Measurements from ENCODE around the gene CD44.
"Not testable (repeated sequence)": the region's sequence is repeated elsewhere in the genome, so short reads cannot be mapped to it uniquely, and the experiment has no call there.

The CD44 gene

DNA sequence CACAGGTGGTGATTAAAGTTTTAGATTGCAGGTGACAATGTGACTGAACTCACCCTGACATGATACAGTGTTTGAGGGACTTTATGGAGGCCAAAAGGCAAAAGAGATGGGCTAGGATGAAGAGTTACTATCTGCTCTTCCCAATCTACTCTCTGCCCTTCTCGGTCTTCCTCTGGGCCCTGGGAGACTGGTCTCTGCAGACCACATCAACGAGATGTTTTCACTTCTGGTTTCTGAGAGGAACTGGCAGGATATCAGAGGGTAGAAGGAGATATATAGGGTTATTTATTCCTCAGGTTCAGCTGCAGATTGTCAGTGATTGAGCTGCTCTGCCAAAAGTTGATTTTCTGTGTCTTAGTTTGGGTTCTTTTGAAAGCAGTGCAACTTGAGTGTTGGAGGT lies 32.4 kb upstream of the CD44 start:
- Histone ChIP-seq H3K4me2 (ENCODE audit: low read length) (peak overlapping the region; percentile 54), H3K27me3 (ENCODE audit: control insufficient read depth, low read length) (no peaks in the 10 kb centered on the region), H3K79me2 (ENCODE audit: control insufficient read depth, low read length) (no peaks in the 10 kb centered on the region), H3F3A (ENCODE audit: control insufficient read depth, insufficient read depth) (no peaks in the 10 kb centered on the region), H3K4me1 (ENCODE audit: control insufficient read depth, low read length) (peaks cover 33% of the 10 kb centered on the region), H4K20me1 (ENCODE audit: control insufficient read depth, insufficient read depth, low read depth, low read length) (no peaks in the 10 kb centered on the region), H3K27ac (ENCODE audit: low read depth, low read length) (no peak overlapping the region), H3K4me3 (ENCODE audit: low read length) (peak overlapping the region; percentile 17; the same call in 1 of the 2 replicates), H3K36me3 (ENCODE audit: control insufficient read depth, low read length) (no peaks in the 10 kb centered on the region), H3K9me2 (replicated peaks; ENCODE audit: control insufficient read depth, low read length) (no peaks in the 10 kb centered on the region; the same call in 1 of the 2 replicates), H3K9me3 (ENCODE audit: control insufficient read depth, insufficient read depth, low read length) (no peaks in the 10 kb centered on the region)
- TF ChIP-seq EZH2phosphoT487 (IDR thresholded peaks at IDR 0.05; ENCODE audit: borderline replicate concordance, low read length) (no peak), CTCF (IDR thresholded peaks at IDR 0.05; ENCODE audit: low read depth, low read length, poor library complexity, severe bottlenecking) (no peak)

- Histone ChIP-seq H4K20me1 (ENCODE audit: control insufficient read depth, insufficient read depth, low read depth, low read length) (no peaks in the 10 kb centered on the region), H3K4me1 (ENCODE audit: control insufficient read depth, low read length) (peaks cover 33% of the 10 kb centered on the region), H3K36me3 (ENCODE audit: control insufficient read depth, low read length) (no peaks in the 10 kb centered on the region), H3F3A (ENCODE audit: control insufficient read depth, insufficient read depth) (no peaks in the 10 kb centered on the region), H3K9me2 (replicated peaks; ENCODE audit: control insufficient read depth, low read length) (no peaks in the 10 kb centered on the region; the same call in 1 of the 2 replicates), H3K9me3 (ENCODE audit: control insufficient read depth, insufficient read depth, low read length) (no peaks in the 10 kb centered on the region), H3K27ac (ENCODE audit: low read depth, low read length) (no peak overlapping the region), H3K4me3 (ENCODE audit: low read length) (no peak overlapping the region), H3K79me2 (ENCODE audit: control insufficient read depth, low read length) (no peaks in the 10 kb centered on the region), H3K27me3 (ENCODE audit: control insufficient read depth, low read length) (no peaks in the 10 kb centered on the region), H3K4me2 (ENCODE audit: low read length) (no peak overlapping the region)
- TF ChIP-seq EZH2phosphoT487 (IDR thresholded peaks at IDR 0.05; ENCODE audit: borderline replicate concordance, low read length) (no peak), CTCF (IDR thresholded peaks at IDR 0.05; ENCODE audit: low read depth, low read length, poor library complexity, severe bottlenecking) (no peak)
These were observed 31.1 kb upstream of the CD44 start for GRCh38 chr11:35107861-35108260.

GRCh38 chr11:35108336-35108735 lies 30.6 kb upstream of the CD44 start:
- not testable (repeated sequence) for H3K4me3 ChIP-seq (ENCODE audit: low read length); H3K36me3 ChIP-seq (ENCODE audit: control insufficient read depth, low read length); H3K79me2 ChIP-seq (ENCODE audit: control insufficient read depth, low read length); H3K27me3 ChIP-seq (ENCODE audit: control insufficient read depth, low read length); H3K4me2 ChIP-seq (ENCODE audit: low read length); H3K9me3 ChIP-seq (ENCODE audit: control insufficient read depth, insufficient read depth, low read length); H4K20me1 ChIP-seq (ENCODE audit: control insufficient read depth, insufficient read depth, low read depth, low read length); H3K27ac ChIP-seq (ENCODE audit: low read depth, low read length); H3F3A ChIP-seq (ENCODE audit: control insufficient read depth, insufficient read depth); H3K9me2 ChIP-seq (replicated peaks; ENCODE audit: control insufficient read depth, low read length)
- peaks cover 33% of the 10 kb centered on the region for H3K4me1 ChIP-seq (ENCODE audit: control insufficient read depth, low read length)

- Histone ChIP-seq H3K27ac (ENCODE audit: low read depth, low read length) (no peak overlapping the region), H4K20me1 (ENCODE audit: control insufficient read depth, insufficient read depth, low read depth, low read length) (no peaks in the 10 kb centered on the region), H3K4me1 (ENCODE audit: control insufficient read depth, low read length) (peaks cover 34% of the 10 kb centered on the region), H3K4me3 (ENCODE audit: low read length) (no peak overlapping the region), H3F3A (ENCODE audit: control insufficient read depth, insufficient read depth) (no peaks in the 10 kb centered on the region), H3K36me3 (ENCODE audit: control insufficient read depth, low read length) (no peaks in the 10 kb centered on the region), H3K4me2 (ENCODE audit: low read length) (no peak overlapping the region), H3K27me3 (ENCODE audit: control insufficient read depth, low read length) (no peaks in the 10 kb centered on the region), H3K9me2 (replicated peaks; ENCODE audit: control insufficient read depth, low read length) (no peaks in the 10 kb centered on the region; the same call in 1 of the 2 replicates), H3K79me2 (ENCODE audit: control insufficient read depth, low read length) (no peaks in the 10 kb centered on the region), H3K9me3 (ENCODE audit: control insufficient read depth, insufficient read depth, low read length) (no peaks in the 10 kb centered on the region)
- no peak for TF ChIP-seq EZH2phosphoT487 (IDR thresholded peaks at IDR 0.05; ENCODE audit: borderline replicate concordance, low read length)
- no peak for TF ChIP-seq CTCF (IDR thresholded peaks at IDR 0.05; ENCODE audit: low read depth, low read length, poor library complexity, severe bottlenecking)
These were observed 29.9 kb upstream of the CD44 start for GRCh38 chr11:35109041-35109440.
